Keratinocyte (primary cell): ENCODE results near the gene ANO8. TPM values are rescaled to one million over a fixed set of nuclear protein-coding genes. Genes with fewer than 3 reads are reported as not detected.

Experiments used
- DNase-seq: peaks from one replicate; pipeline ENCODE4 v3.0.0-alpha.2; 2011; ENCODE audit warnings: low read depth, missing footprints, low spot score
- FAIRE-seq: peaks from 2 replicates; lab custom pipeline; 2011; peaks lifted over from hg19 to GRCh38; lab: Jason Lieb, UNC
- H2AFZ ChIP-seq: 2 replicates; pipeline ENCODE4 v1.6.0; 2012; ENCODE audit warnings: low read length, control low read depth, inconsistent platforms; ENCODE audit not compliant: control insufficient read depth
- H3K27ac ChIP-seq: 2 replicates; pipeline ENCODE4 v1.5.1; 2011; ENCODE audit warnings: low read length; ENCODE audit not compliant: control insufficient read depth, insufficient read depth
- H3K27me3 ChIP-seq: 3 replicates; pipeline ENCODE4 v1.6.0; 2011; ENCODE audit warnings: low read length; ENCODE audit not compliant: control insufficient read depth, insufficient read depth; ENCODE audit errors: extremely low read depth
- H3K36me3 ChIP-seq, 2 experiments: 2 replicates in 1 of 2; 3 replicates in 1 of 2; pipeline ENCODE4 v1.5.1; 2011; ENCODE audit warnings: low read length in 2 of 2, mild to moderate bottlenecking in 1 of 2; ENCODE audit not compliant: control insufficient read depth in 2 of 2, insufficient read depth in 2 of 2; ENCODE audit errors: extremely low read depth in 1 of 2
- H3K4me1 ChIP-seq: 3 replicates; pipeline ENCODE4 v1.5.1; 2011; ENCODE audit warnings: low read length; ENCODE audit not compliant: control insufficient read depth, insufficient read depth; ENCODE audit errors: extremely low read depth
- H3K4me2 ChIP-seq: 3 replicates; pipeline ENCODE4 v1.6.0; 2011; ENCODE audit warnings: low read depth, low read length; ENCODE audit not compliant: control insufficient read depth, insufficient read depth; ENCODE audit errors: extremely low read depth
- H3K4me3 ChIP-seq, 3 experiments: fragments of 200-600 bp in 1 of 3; sonication (generic) in 1 of 3; 2 replicates in 2 of 3; 3 replicates in 1 of 3; pipeline ENCODE4 v1.5.1; 2011 to 2016; ENCODE audit warnings: low read length in 3 of 3, mild to moderate bottlenecking in 3 of 3, control low read depth in 2 of 3, inconsistent platforms in 1 of 3, low read depth in 1 of 3, mixed read lengths in 1 of 3, mixed run types in 1 of 3, moderate library complexity in 1 of 3; ENCODE audit not compliant: control insufficient read depth in 2 of 3, insufficient read depth in 2 of 3; ENCODE audit errors: extremely low read depth in 1 of 3
- H3K79me2 ChIP-seq: 2 replicates; pipeline ENCODE4 v1.6.0; 2012; ENCODE audit warnings: low read length; ENCODE audit not compliant: control insufficient read depth, insufficient read depth
- H3K9ac ChIP-seq: 3 replicates; pipeline ENCODE4 v1.6.0; 2011; ENCODE audit warnings: low read length; ENCODE audit not compliant: control insufficient read depth, insufficient read depth; ENCODE audit errors: extremely low read depth
- H3K9me1 ChIP-seq: 3 replicates; pipeline ENCODE4 v1.6.0; 2011; ENCODE audit warnings: low read length; ENCODE audit not compliant: control insufficient read depth, insufficient read depth; ENCODE audit errors: extremely low read depth
- H3K9me3 ChIP-seq: 2 replicates; pipeline ENCODE4 v1.5.1; 2012; ENCODE audit warnings: low read depth, low read length; ENCODE audit not compliant: control insufficient read depth
- H4K20me1 ChIP-seq: 3 replicates; pipeline ENCODE4 v1.6.0; 2011; ENCODE audit warnings: low read length; ENCODE audit not compliant: control insufficient read depth, insufficient read depth; ENCODE audit errors: extremely low read depth
- EZH2 ChIP-seq: IDR thresholded peaks from one replicate; pipeline ENCODE4 v1.6.1; 2012; ENCODE audit warnings: inconsistent platforms, mild to moderate bottlenecking, low read length, moderate library complexity
- dilution Hi-C: fragments of 300-500 bp; cut with MboI; formaldehyde crosslinking; loops from one replicate; pipeline ENCODE4 v1.7.0; 2020; ENCODE audit warnings: low sequenced_read_pairs; ENCODE audit not compliant: extremely low pct_ligation_motif_present
- polyA plus RNA-seq, 5 experiments: library from polyadenylated mRNA; depleted of rRNA in 3 of 5; stranded (reverse) in 3 of 5; stranded (forward) in 1 of 5; unstranded in 1 of 5; fragments of >200 nt; gene quantifications; 1 replicate in 1 of 5; 2 replicates in 3 of 5; 3 replicates in 1 of 5; pipeline versions ENCODE4 v1.2.1 to v1.2.3, GENCODE V29; 2011 to 2012; ENCODE audit warnings: missing spikeins in 2 of 5, low read depth in 1 of 5, low replicate concordance in 1 of 5
- TF ChIP-seq, protein P1 (sequence below), 3 experiments: IDR thresholded peaks in 1 of 3; conservative IDR thresholded peaks in 1 of 3; optimal IDR thresholded peaks in 1 of 3; 2 replicates in 2 of 3; 3 replicates in 1 of 3; pipeline versions ENCODE3 to v1.5.1; 2011; ENCODE audit warnings: low read length in 3 of 3, mild to moderate bottlenecking in 3 of 3, moderate library complexity in 2 of 3, control low read depth in 1 of 3, inconsistent platforms in 1 of 3; ENCODE audit not compliant: insufficient read depth in 2 of 3; ENCODE audit errors: extremely low read depth in 1 of 3

ANO8 gene
- polyA plus RNA-seq, 1 donor (not counting 4 experiments of a cell fraction or from before 2014, with no cell fraction given), result 1.6 TPM

DNA sequence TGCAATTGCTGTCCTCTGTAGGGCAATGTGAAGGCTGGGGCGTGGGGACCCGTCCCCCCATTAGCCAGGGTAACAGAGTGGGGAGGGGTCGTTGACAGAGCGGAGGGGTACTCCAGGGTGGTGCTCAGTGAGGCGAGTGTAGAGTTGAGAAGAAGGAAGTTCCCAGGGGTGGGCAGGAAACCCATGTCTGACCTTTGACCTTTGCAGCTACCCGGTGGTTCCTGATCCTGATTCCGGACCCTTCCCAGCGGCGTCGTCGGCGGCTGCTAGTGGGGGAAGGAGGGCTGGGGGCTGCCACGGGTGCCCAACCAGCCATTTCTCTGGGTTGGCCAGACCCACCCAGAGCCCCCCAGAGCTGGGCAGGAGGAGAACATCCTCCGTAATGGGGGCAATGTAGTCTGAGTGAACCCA is 44.6 kb upstream of the ANO8 start:
- Histone ChIP-seq H3K9me3 (no peaks in the 10 kb centered on the region), H3K36me3 (no peaks in the 10 kb centered on the region), H3K4me3 (no peak overlapping the region), H3K9ac (no peak overlapping the region), H2AFZ (no peak overlapping the region), H3K27ac (no peak overlapping the region), H3K4me2 (no peak overlapping the region), H3K9me1 (no peaks in the 10 kb centered on the region), H3K27me3 (no peaks in the 10 kb centered on the region), H3K79me2 (no peaks in the 10 kb centered on the region), H3K4me1 (no peaks in the 10 kb centered on the region), H4K20me1 (no peaks in the 10 kb centered on the region)
- FAIRE-seq (no peak), DNase-seq (no peak)
- TF ChIP-seq EZH2, result no peak
- TF ChIP-seq, protein P1, sequence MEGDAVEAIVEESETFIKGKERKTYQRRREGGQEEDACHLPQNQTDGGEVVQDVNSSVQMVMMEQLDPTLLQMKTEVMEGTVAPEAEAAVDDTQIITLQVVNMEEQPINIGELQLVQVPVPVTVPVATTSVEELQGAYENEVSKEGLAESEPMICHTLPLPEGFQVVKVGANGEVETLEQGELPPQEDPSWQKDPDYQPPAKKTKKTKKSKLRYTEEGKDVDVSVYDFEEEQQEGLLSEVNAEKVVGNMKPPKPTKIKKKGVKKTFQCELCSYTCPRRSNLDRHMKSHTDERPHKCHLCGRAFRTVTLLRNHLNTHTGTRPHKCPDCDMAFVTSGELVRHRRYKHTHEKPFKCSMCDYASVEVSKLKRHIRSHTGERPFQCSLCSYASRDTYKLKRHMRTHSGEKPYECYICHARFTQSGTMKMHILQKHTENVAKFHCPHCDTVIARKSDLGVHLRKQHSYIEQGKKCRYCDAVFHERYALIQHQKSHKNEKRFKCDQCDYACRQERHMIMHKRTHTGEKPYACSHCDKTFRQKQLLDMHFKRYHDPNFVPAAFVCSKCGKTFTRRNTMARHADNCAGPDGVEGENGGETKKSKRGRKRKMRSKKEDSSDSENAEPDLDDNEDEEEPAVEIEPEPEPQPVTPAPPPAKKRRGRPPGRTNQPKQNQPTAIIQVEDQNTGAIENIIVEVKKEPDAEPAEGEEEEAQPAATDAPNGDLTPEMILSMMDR (optimal IDR thresholded peaks at IDR 0.05 in 1 of 3, IDR thresholded peaks at IDR 0.05 in 1 of 3, conservative IDR thresholded peaks at IDR 0.05 in 1 of 3; ENCODE audit: extremely low read depth in 1 of 3, insufficient read depth in 2 of 3, low read length in 3 of 3), result no peak
- dilution Hi-C loops, result no loop called here

DNA sequence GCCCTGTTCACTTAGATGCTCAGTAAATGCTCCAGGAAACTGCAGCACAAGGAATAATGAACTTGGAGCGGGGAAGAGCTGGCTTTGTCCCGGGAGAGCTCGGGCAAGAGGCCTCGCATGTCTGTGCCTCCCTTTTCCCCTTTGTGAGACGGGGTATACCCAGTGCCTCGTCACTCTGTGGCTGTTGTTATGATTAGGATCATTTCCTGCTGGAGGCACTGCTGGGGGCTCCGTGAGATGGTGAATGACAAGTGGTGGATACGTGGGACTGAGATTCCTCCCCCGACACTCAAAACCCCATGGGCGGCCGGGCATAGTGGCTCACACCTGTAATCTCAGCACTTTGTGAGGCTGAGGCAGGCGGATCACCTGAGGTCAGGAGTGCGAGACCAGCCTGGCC is 43.6 kb upstream of the ANO8 start:
- H3K9me1 ChIP-seq, result no peaks in the 10 kb centered on the region
- FAIRE-seq (no peak), DNase-seq (no peak)
- no peak overlapping the region for H3K4me2 ChIP-seq
- H3K9ac ChIP-seq, result no peak overlapping the region
- H3K4me1 ChIP-seq, result no peaks in the 10 kb centered on the region
- no peak overlapping the region for H3K27ac ChIP-seq
- H3K9me3 ChIP-seq, result no peaks in the 10 kb centered on the region
- no peak overlapping the region for H2AFZ ChIP-seq
- H3K36me3 ChIP-seq, result no peaks in the 10 kb centered on the region
- H3K27me3 ChIP-seq, result no peaks in the 10 kb centered on the region
- H3K4me3 ChIP-seq, result no peak overlapping the region
- TF ChIP-seq, protein P1 (optimal IDR thresholded peaks at IDR 0.05 in 1 of 3, IDR thresholded peaks at IDR 0.05 in 1 of 3, conservative IDR thresholded peaks at IDR 0.05 in 1 of 3; ENCODE audit: extremely low read depth in 1 of 3, insufficient read depth in 2 of 3, low read length in 3 of 3), result no peak
- TF ChIP-seq EZH2, result no peak
- dilution Hi-C loops, result no loop called here
- no peaks in the 10 kb centered on the region for H4K20me1 ChIP-seq
- H3K79me2 ChIP-seq, result no peaks in the 10 kb centered on the region
